H1 (cell line): ENCODE results near the gene PTGES3L. TPM values are rescaled to one million over a fixed set of nuclear protein-coding genes. Genes with fewer than 3 reads are reported as not detected.
A peak's percentile ranks its signal among the peaks of the same experiment; 100 is the strongest.

ENCODE experiments used
- CTCF ChIA-PET: fragments of 300-600 bp; sonication (Branson Sonifier 250); formaldehyde crosslinking; loops from one replicate; lab custom pipeline; 2021; ENCODE audit not compliant: partially characterized antibody; lab: Charles Lee
- POLR2A ChIA-PET: fragments of 300-600 bp; sonication (Branson Sonifier 250); formaldehyde crosslinking; loops from one replicate; lab custom pipeline; 2021; ENCODE audit warnings: inconsistent platforms; ENCODE audit not compliant: partially characterized antibody; lab: Charles Lee
- DNase-seq, 2 experiments: peaks; one replicate each; pipeline versions ENCODE4 v3.0.0 to v3.0.0-alpha.2; 2010 to 2022; ENCODE audit warnings: low spot score in 2 of 2, low read depth in 1 of 2, mixed read lengths in 1 of 2
- FAIRE-seq: peaks from 2 replicates; lab custom pipeline; 2011; peaks lifted over from hg19 to GRCh38; lab: Jason Lieb, UNC
- H2AFZ ChIP-seq: 2 replicates; pipeline ENCODE4 v1.8.1; 2012; ENCODE audit warnings: low read length, inconsistent platforms
- H2AK5ac ChIP-seq: 2 replicates; pipeline ENCODE4 v1.6.1; 2013; ENCODE audit warnings: low read depth, low read length
- H2BK120ac ChIP-seq: replicated peaks from 2 replicates; pipeline ENCODE3; 2013; ENCODE audit warnings: low read depth, low read length, inconsistent platforms
- H2BK12ac ChIP-seq: 2 replicates; pipeline ENCODE4 v1.6.1; 2013; ENCODE audit warnings: low read depth, low read length
- H2BK15ac ChIP-seq: 2 replicates; pipeline ENCODE4 v1.6.1; 2013; ENCODE audit warnings: low read length
- H2BK20ac ChIP-seq: 2 replicates; pipeline ENCODE4 v1.6.1; 2013; ENCODE audit warnings: low read length
- H2BK5ac ChIP-seq: 2 replicates; pipeline ENCODE4 v1.6.1; 2013; ENCODE audit warnings: low read depth, low read length
- H3K14ac ChIP-seq: 2 replicates; pipeline ENCODE4 v1.6.1; 2013; ENCODE audit warnings: inconsistent platforms; ENCODE audit not compliant: insufficient read length
- H3K18ac ChIP-seq: 2 replicates; pipeline ENCODE4 v1.6.1; 2013; ENCODE audit warnings: low read length; ENCODE audit errors: extremely low read depth
- H3K23ac ChIP-seq: 2 replicates; pipeline ENCODE4 v1.6.1; 2013; ENCODE audit warnings: inconsistent platforms; ENCODE audit not compliant: insufficient read length
- H3K23me2 ChIP-seq: 2 replicates; pipeline ENCODE4 v1.6.1; 2013; ENCODE audit warnings: low read depth, low read length
- H3K27ac ChIP-seq: 2 replicates; pipeline ENCODE4 v1.6.1; 2011; ENCODE audit warnings: low read depth, low read length, inconsistent platforms
- H3K27me3 ChIP-seq, 4 experiments: replicated peaks in 1 of 4; 1 replicate in 1 of 4; 2 replicates in 3 of 4; pipeline versions ENCODE4 v1.6.1 to v1.8.1; 2011 to 2013; ENCODE audit warnings: low read length in 3 of 4, mild to moderate bottlenecking in 3 of 4, inconsistent platforms in 2 of 4, mixed read lengths in 2 of 4, moderate library complexity in 1 of 4; ENCODE audit not compliant: control insufficient read depth in 3 of 4, insufficient read depth in 3 of 4; ENCODE audit errors: extremely low read depth in 1 of 4
- H3K36me3 ChIP-seq, 4 experiments: 2 replicates each; pipeline versions ENCODE4 v1.6.1 to v1.8.1; 2011 to 2013; ENCODE audit warnings: mild to moderate bottlenecking in 4 of 4, low read length in 3 of 4, moderate library complexity in 2 of 4, control low read depth in 1 of 4, inconsistent platforms in 1 of 4; ENCODE audit not compliant: insufficient read depth in 4 of 4, control insufficient read depth in 2 of 4
- H3K4ac ChIP-seq: replicated peaks from 2 replicates; pipeline ENCODE3; 2013; ENCODE audit warnings: low read length, low read depth, mixed read lengths, inconsistent platforms; ENCODE audit not compliant: insufficient read length
- H3K4me1 ChIP-seq, 4 experiments: replicated peaks in 1 of 4; 1 replicate in 1 of 4; 2 replicates in 3 of 4; pipeline versions ENCODE4 v1.6.1 to v1.8.1; 2011 to 2013; ENCODE audit warnings: low read length in 3 of 4, inconsistent platforms in 2 of 4, mixed read lengths in 1 of 4; ENCODE audit not compliant: insufficient read depth in 4 of 4, control insufficient read depth in 3 of 4
- H3K4me2 ChIP-seq, 2 experiments: 2 replicates each; pipeline versions ENCODE4 v1.6.1 to v1.8.1; 2011 to 2013; ENCODE audit warnings: low read depth in 2 of 2, low read length in 2 of 2, control low read depth in 1 of 2, inconsistent platforms in 1 of 2, mild to moderate bottlenecking in 1 of 2; ENCODE audit not compliant: insufficient read depth in 1 of 2
- H3K4me3 ChIP-seq, 4 experiments: fragments of 200-600, 300-600 bp in 1 of 4; sonication (generic), shearing (Covaris generic), sonication (Bioruptor Twin) in 1 of 4; 2 replicates each; pipeline versions ENCODE4 v1.5.1 to v1.8.1; 2011 to 2016; ENCODE audit warnings: low read length in 4 of 4, low read depth in 3 of 4, control low read depth in 2 of 4, inconsistent platforms in 2 of 4, mild to moderate bottlenecking in 2 of 4, mixed read lengths in 1 of 4, moderate library complexity in 1 of 4; ENCODE audit not compliant: insufficient read depth in 2 of 4; ENCODE audit errors: extremely low read depth in 1 of 4
- H3K56ac ChIP-seq: replicated peaks from 2 replicates; pipeline ENCODE3; 2013; ENCODE audit warnings: low read depth, mild to moderate bottlenecking, mixed read lengths, low read length, inconsistent platforms; ENCODE audit not compliant: insufficient read length
- H3K79me1 ChIP-seq: 2 replicates; pipeline ENCODE4 v1.6.1; 2013; ENCODE audit warnings: low read depth, low read length, control low read depth
- H3K79me2 ChIP-seq, 2 experiments: 2 replicates each; pipeline versions ENCODE4 v1.6.1 to v1.8.1; 2012 to 2013; ENCODE audit warnings: low read length in 2 of 2, mild to moderate bottlenecking in 2 of 2, inconsistent platforms in 1 of 2; ENCODE audit not compliant: insufficient read depth in 2 of 2, control insufficient read depth in 1 of 2
- H3K9ac ChIP-seq, 4 experiments: replicated peaks in 1 of 4; 1 replicate in 1 of 4; 2 replicates in 3 of 4; pipeline versions ENCODE4 v1.6.1 to v1.8.1; 2011 to 2013; ENCODE audit warnings: low read depth in 3 of 4, low read length in 3 of 4, control low read depth in 2 of 4, mild to moderate bottlenecking in 2 of 4, moderate library complexity in 2 of 4, inconsistent platforms in 1 of 4; ENCODE audit errors: extremely low read depth in 1 of 4
- H3K9me3 ChIP-seq, 2 experiments: 2 replicates each; pipeline versions ENCODE4 v1.6.1 to v1.8.1; 2012 to 2013; ENCODE audit warnings: mild to moderate bottlenecking in 2 of 2, moderate library complexity in 2 of 2, control low read depth in 1 of 2, inconsistent platforms in 1 of 2, low read depth in 1 of 2, low read length in 1 of 2, mixed read lengths in 1 of 2; ENCODE audit not compliant: insufficient read depth in 2 of 2
- H4K20me1 ChIP-seq, 2 experiments: replicated peaks in 1 of 2; 2 replicates each; pipeline versions ENCODE3 to v1.8.1; 2011 to 2013; ENCODE audit warnings: inconsistent platforms in 2 of 2, low read length in 2 of 2, mild to moderate bottlenecking in 1 of 2; ENCODE audit not compliant: insufficient read depth in 2 of 2, control insufficient read depth in 1 of 2
- H4K5ac ChIP-seq: 2 replicates; pipeline ENCODE4 v1.6.1; 2013; ENCODE audit warnings: low read length, low read depth, mixed read lengths, inconsistent platforms; ENCODE audit not compliant: insufficient read length
- H4K8ac ChIP-seq: 2 replicates; pipeline ENCODE4 v1.8.0; 2013; ENCODE audit warnings: mild to moderate bottlenecking, moderate library complexity, low read length, inconsistent platforms; ENCODE audit not compliant: insufficient read depth; ENCODE audit errors: extremely low read depth
- H4K91ac ChIP-seq: replicated peaks from 2 replicates; pipeline ENCODE3; 2013; ENCODE audit warnings: low read length, mixed read lengths, inconsistent platforms; ENCODE audit not compliant: insufficient read length
- CBX5 ChIP-seq: fragments of 300-800, 300-1000 bp; sonication (generic); IDR thresholded peaks from 2 replicates; pipeline ENCODE4 v1.7.1; 2016; ENCODE audit warnings: antibody characterized with exemption, low read length, low read depth
- KDM1A ChIP-seq: fragments of 200-600, 300-600 bp; sonication (generic); IDR thresholded peaks from 2 replicates; pipeline ENCODE4 v1.7.1; 2016; ENCODE audit warnings: mild to moderate bottlenecking, low read length, borderline replicate concordance
- TAF1 ChIP-seq: IDR thresholded peaks from 2 replicates; pipeline ENCODE4 v1.6.1; 2011; ENCODE audit warnings: mild to moderate bottlenecking, low read depth, low read length
- WGBS, 2 experiments: shearing (Covaris generic) in 1 of 2; methylation state at CpG; one replicate each; pipeline versions ENCODE4 v1.1.6 to v1.1.7; 2013 to 2015; ENCODE audit warnings: low lambda C conversion rate in 2 of 2, mixed read lengths in 2 of 2, inconsistent platforms in 1 of 2, low coverage in 1 of 2, missing lambda C conversion rate in 1 of 2; ENCODE audit not compliant: insufficient replicate concordance in 2 of 2, insufficient coverage in 1 of 2, insufficient read length in 1 of 2; ENCODE audit errors: extremely low coverage in 1 of 2, missing lambda C conversion rate in 1 of 2; 5-methylcytosine and 5-hydroxymethylcytosine counted together
- polyA plus RNA-seq, 7 experiments: library from polyadenylated mRNA; depleted of rRNA in 3 of 7; stranded (reverse) in 5 of 7; unstranded in 2 of 7; fragments of >200 nt in 5 of 7; fragments of 200-250 nt in 2 of 7; gene quantifications; 1 replicate in 5 of 7; 2 replicates in 1 of 7; 4 replicates in 1 of 7; pipeline versions ENCODE4 v1.2.1 to v1.2.3, GENCODE V29; 2011 to 2013; ENCODE audit warnings: missing spikeins in 2 of 7, mixed read lengths in 2 of 7
- total RNA-seq: library from RNA; stranded (reverse); fragmentation: NEBNext Ultra II Directional; extraction: Animal tissue kit (Norgen Biotek cat#: 25700); gene quantifications from 2 replicates; pipeline ENCODE4 v1.2.1, GENCODE V29; 2021

The PTGES3L gene
- total and polyA plus RNA-seq, 2 of the 8 experiments (the other 6 are each of a cell fraction or from before 2014, with no cell fraction given) = 3.0 to 3.6 TPM

GRCh38 chr17:43014649-43015542 lies 35.0 kb upstream of the PTGES3L start:
- POLR2A ChIA-PET = interaction anchor here (0.7 to 7.5 kb wide), 10 partner anchors 10 to 300 kb away, joined by 3 to 104 read pairs (median 4); partner anchors contain the start of genes IFI35, RPL27 and TMEM106A
- Histone ChIP-seq H4K8ac (peak overlapping the region; percentile 62; the same call in 1 of the 2 replicates), H3K4me1 (peaks cover 4 to 14% (median 6%) of the 10 kb centered on the region in 4 experiments), H3K79me2 (peaks cover 0 to 22% of the 10 kb centered on the region in 2 experiments; a peak in 3 of 4 replicates), H3K27ac (peak overlapping the region; percentile 21; the same call in 1 of the 2 replicates), H3K4me3 (no peak overlapping the region), H2AK5ac (no peak overlapping the region), H3K27me3 (no peaks in the 10 kb centered on the region), H3K9ac (no peak overlapping the region), H3K4me2 (no peak overlapping the region), H3K14ac (no peak overlapping the region), H3K56ac (no peak overlapping the region), H4K20me1 (peaks cover 12% of the 10 kb centered on the region in 2 experiments), H3K4ac (no peak overlapping the region), H3K18ac (no peak overlapping the region), H2AFZ (no peak overlapping the region), H3K36me3 (peaks cover 6 to 36% (median 12%) of the 10 kb centered on the region in 4 experiments; a peak in 7 of 8 replicates), H2BK5ac (no peak overlapping the region), H3K9me3 (no peaks in the 10 kb centered on the region), H3K23ac (no peak overlapping the region), H2BK15ac (no peak overlapping the region), H2BK12ac (no peak overlapping the region), H2BK120ac (no peak overlapping the region), H4K91ac (no peak overlapping the region), H2BK20ac (no peak overlapping the region), H3K79me1 (peaks cover 16% of the 10 kb centered on the region), H3K23me2 (no peaks in the 10 kb centered on the region; the same call in 1 of the 2 replicates), H4K5ac (no peak overlapping the region)
- TF ChIP-seq CBX5 (no peak), KDM1A (no peak), TAF1 (no peak)
- DNase-seq (no peak), FAIRE-seq (no peak)
- CTCF ChIA-PET = interaction anchor here (0.5 to 1.3 kb wide), 5 partner anchors 9 to 258 kb away, joined by 3 read pairs; no protein-coding TSS in a partner anchor
- WGBS, 2 experiments = 88% methylated on average over 8 of the region's 8 CpGs; no CpG with 5 or more reads in 1 of the 2 experiments
